OCI-LY3 (cell line): ENCODE data around the gene NRF1.

Experiments
- H2AFZ ChIP-seq: fragments of 200-600, 300-600 bp; shearing (Covaris generic); 2 replicates; pipeline ENCODE4 v1.6.0; 2014; ENCODE audit warnings: antibody characterized with exemption, low read depth, low read length
- H3K27ac ChIP-seq: fragments of 200-600, 300-600 bp; sonication (generic); 2 replicates; pipeline ENCODE4 v1.5.1; 2014; ENCODE audit warnings: mild to moderate bottlenecking, low read length, moderate library complexity, mixed read lengths
- H3K27me3 ChIP-seq: fragments of 200-600, 300-600 bp; sonication (generic); 2 replicates; pipeline ENCODE4 v1.6.1; 2014; ENCODE audit warnings: low read depth, low read length, mixed read lengths
- H3K36me3 ChIP-seq: fragments of 200-600, 300-600 bp; sonication (generic); replicated peaks from 2 replicates; pipeline ENCODE3; 2014; ENCODE audit warnings: low read depth, low read length, mixed read lengths
- H3K4me1 ChIP-seq: fragments of 300-600, 200-600 bp; sonication (generic); 2 replicates; pipeline ENCODE4 v1.6.1; 2014; ENCODE audit warnings: low read length, mixed read lengths
- H3K4me2 ChIP-seq: fragments of 200-600, 300-600 bp; sonication (generic); 2 replicates; pipeline ENCODE4 v1.6.1; 2014; ENCODE audit warnings: low read length, mixed read lengths
- H3K4me3 ChIP-seq: fragments of 300-600, 200-600 bp; sonication (generic); 2 replicates; pipeline ENCODE4 v1.5.1; 2014; ENCODE audit warnings: antibody characterized with exemption, mild to moderate bottlenecking, low read length, moderate library complexity
- H3K79me2 ChIP-seq: fragments of 300-600, 200-600 bp; shearing (Covaris generic); 2 replicates; pipeline ENCODE4 v1.6.1; 2014; ENCODE audit warnings: mild to moderate bottlenecking, low read length, mixed read lengths
- H3K9ac ChIP-seq: fragments of 300-600, 200-600 bp; shearing (Covaris generic); 2 replicates; pipeline ENCODE4 v1.6.0; 2014; ENCODE audit warnings: mild to moderate bottlenecking, low read length, moderate library complexity
- H3K9me3 ChIP-seq: fragments of 200-600, 300-600 bp; shearing (Covaris generic); 2 replicates; pipeline ENCODE4 v1.6.1; 2014; ENCODE audit warnings: low read length, mixed read lengths; ENCODE audit not compliant: insufficient read depth
- H4K20me1 ChIP-seq: fragments of 200-600, 300-600 bp; sonication (generic); 2 replicates; pipeline ENCODE4 v1.6.1; 2016; ENCODE audit warnings: low read length, mixed read lengths; ENCODE audit not compliant: insufficient read depth
- CTCF ChIP-seq: fragments of 200-600, 300-600 bp; sonication (generic); IDR thresholded peaks from 2 replicates; pipeline ENCODE4 v1.5.1; 2014; ENCODE audit warnings: antibody characterized with exemption, low read length, low read depth
- EZH2phosphoT487 ChIP-seq: fragments of 200-600 bp; shearing (Covaris generic); IDR thresholded peaks from 2 replicates; pipeline ENCODE4 v1.6.1; 2018; ENCODE audit warnings: antibody characterized with exemption, mixed run types, low read depth

Gene NRF1

GRCh38 chr7:129569326-129569725, 42.2 kb upstream of the NRF1 start:
- H3K27me3 ChIP-seq: peaks cover 4% of the 10 kb centered on the region

GRCh38 chr7:129569811-129570215, 41.7 kb upstream of the NRF1 start:
- Histone ChIP-seq H3K4me2 (no peak overlapping the region), H3K27me3 (peaks cover 3% of the 10 kb centered on the region), H4K20me1 (no peaks in the 10 kb centered on the region), H2AFZ (no peak overlapping the region), H3K4me1 (peaks cover 7% of the 10 kb centered on the region), H3K27ac (no peak overlapping the region), H3K79me2 (no peaks in the 10 kb centered on the region), H3K9me3 (peaks cover 5% of the 10 kb centered on the region; the same call in 1 of the 2 replicates), H3K4me3 (no peak overlapping the region), H3K36me3 (no peaks in the 10 kb centered on the region), H3K9ac (no peak overlapping the region)
- no peak for TF ChIP-seq CTCF

More at GRCh38 chr7:129569326-129569725, 42.2 kb upstream of the NRF1 start:
- no peaks in the 10 kb centered on the region for H3K79me2 ChIP-seq
- no peak for TF ChIP-seq CTCF
- TF ChIP-seq EZH2phosphoT487: no peak
- H3K9me3 ChIP-seq: peaks cover 5% of the 10 kb centered on the region; the same call in 1 of the 2 replicates
- H3K4me1 ChIP-seq: peaks cover 7% of the 10 kb centered on the region
- no peaks in the 10 kb centered on the region for H3K36me3 ChIP-seq
- no peak overlapping the region for H3K4me2 ChIP-seq
- H2AFZ ChIP-seq: no peak overlapping the region
- H3K4me3 ChIP-seq: no peak overlapping the region
- H3K9ac ChIP-seq: no peak overlapping the region
- no peak overlapping the region for H3K27ac ChIP-seq
- no peaks in the 10 kb centered on the region for H4K20me1 ChIP-seq

GRCh38 chr7:129571201-129571600, 40.3 kb upstream of the NRF1 start:
- Histone ChIP-seq H3K4me2 (no peak overlapping the region), H3K4me3 (no peak overlapping the region), H4K20me1 (no peaks in the 10 kb centered on the region), H3K9me3 (peaks cover 5% of the 10 kb centered on the region; the same call in 1 of the 2 replicates), H3K36me3 (no peaks in the 10 kb centered on the region), H3K4me1 (peaks cover 5% of the 10 kb centered on the region), H3K79me2 (no peaks in the 10 kb centered on the region), H3K27ac (no peak overlapping the region), H3K9ac (no peak overlapping the region), H3K27me3 (no peaks in the 10 kb centered on the region; the same call in 1 of the 2 replicates), H2AFZ (no peak overlapping the region)
- TF ChIP-seq EZH2phosphoT487: no peak
- TF ChIP-seq CTCF: no peak

- H3K4me2 ChIP-seq: no peak overlapping the region
- no peaks in the 10 kb centered on the region for H3K79me2 ChIP-seq
- H3K27ac ChIP-seq: no peak overlapping the region
- TF ChIP-seq CTCF (no peak), EZH2phosphoT487 (no peak)
- no peak overlapping the region for H2AFZ ChIP-seq
- no peaks in the 10 kb centered on the region for H3K4me1 ChIP-seq
- no peak overlapping the region for H3K9ac ChIP-seq
- no peaks in the 10 kb centered on the region for H3K36me3 ChIP-seq
- no peaks in the 10 kb centered on the region for H4K20me1 ChIP-seq
- H3K27me3 ChIP-seq: no peaks in the 10 kb centered on the region; the same call in 1 of the 2 replicates
- H3K4me3 ChIP-seq: no peak overlapping the region
- peaks cover 4% of the 10 kb centered on the region; the same call in 1 of the 2 replicates for H3K9me3 ChIP-seq
Measured at GRCh38 chr7:129572205-129572604, 39.3 kb upstream of the NRF1 start.
